ENCODE results near the gene BICDL2.

The BICDL2 gene

DNA sequence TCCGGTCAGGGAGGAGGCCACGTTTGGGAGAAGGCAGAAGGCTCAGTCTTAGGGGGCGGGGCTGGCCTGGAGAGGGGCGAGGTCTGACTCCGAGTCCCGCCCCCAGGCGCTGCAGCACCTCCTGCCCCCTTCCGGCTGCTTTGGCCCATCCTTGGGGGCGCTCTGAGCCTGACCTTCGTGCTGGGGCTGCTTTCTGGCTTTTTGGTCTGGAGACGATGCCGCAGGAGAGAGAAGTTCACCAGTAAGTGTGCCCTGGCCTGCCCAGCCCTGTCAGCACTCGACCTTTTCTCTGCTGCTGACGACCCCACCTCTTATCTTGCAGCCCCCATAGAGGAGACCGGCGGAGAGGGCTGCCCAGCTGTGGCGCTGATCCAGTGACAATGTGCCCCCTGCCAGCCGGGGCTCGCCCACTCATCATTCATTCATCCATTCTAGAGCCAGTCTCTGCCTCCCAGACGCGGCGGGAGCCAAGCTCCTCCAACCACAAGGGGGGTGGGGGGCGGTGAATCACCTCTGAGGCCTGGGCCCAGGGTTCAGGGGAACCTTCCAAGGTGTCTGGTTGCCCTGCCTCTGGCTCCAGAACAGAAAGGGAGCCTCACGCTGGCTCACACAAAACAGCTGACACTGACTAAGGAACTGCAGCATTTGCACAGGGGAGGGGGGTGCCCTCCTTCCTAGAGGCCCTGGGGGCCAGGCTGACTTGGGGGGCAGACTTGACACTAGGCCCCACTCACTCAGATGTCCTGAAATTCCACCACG lies 15.1 kb downstream of the BICDL2 start:
- peak; percentile 90 for DNase-seq (ENCODE audit: low read depth)
- peak overlapping the region; percentile 100 for H3K9ac ChIP-seq (ENCODE audit: low read length)

DNA sequence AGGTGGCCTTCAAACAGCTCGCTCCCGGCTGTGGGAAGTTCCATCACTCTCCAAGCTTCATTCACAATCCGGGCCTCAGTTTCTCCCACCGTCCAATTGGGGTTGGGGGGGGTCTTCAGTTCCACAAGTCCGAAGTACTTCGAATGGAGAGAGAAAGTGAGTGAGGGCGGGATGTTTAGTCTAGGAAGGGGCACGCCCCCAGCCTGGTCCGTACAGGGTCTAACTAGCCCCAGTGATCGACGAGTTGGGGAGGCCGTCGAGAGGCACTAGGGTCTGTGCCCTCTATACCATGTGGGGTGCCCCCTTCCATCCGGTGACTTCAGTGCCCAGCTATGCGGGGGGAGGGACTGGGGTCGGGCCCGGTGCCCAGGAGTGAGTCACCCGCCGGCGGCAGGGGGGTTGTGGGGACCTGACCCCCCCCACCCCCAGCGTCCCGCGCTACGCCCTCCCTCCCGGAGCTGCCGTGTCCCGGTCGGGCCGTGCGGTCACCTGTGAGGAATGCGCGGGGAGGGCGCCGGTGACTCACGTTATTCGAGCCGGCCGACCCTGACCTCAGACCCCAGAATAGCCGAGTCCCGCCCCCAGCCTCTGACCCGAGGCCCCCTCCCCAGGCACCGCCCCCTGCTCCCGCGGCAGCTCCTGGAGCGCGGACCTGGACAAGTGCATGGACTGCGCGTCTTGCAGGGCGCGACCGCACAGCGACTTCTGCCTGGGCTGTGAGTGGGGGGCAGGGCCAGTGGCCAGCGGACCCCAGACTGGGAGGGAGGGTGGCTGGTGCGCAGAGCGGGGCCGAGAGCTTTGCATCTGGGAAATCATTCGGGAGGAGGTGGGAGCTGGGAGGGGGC lies 15.9 kb downstream of the BICDL2 start:
- Histone ChIP-seq H3K9me3 (ENCODE audit: control insufficient read depth, low read length) (no peaks in the 10 kb centered on the region), H3K27me3 (replicated peaks; ENCODE audit: control insufficient read depth, insufficient read depth, low read length) (peaks cover 11% of the 10 kb centered on the region), H3K4me3 (ENCODE audit: low read length) (peak overlapping the region; percentile 96), H3K4me1 (ENCODE audit: control insufficient read depth, insufficient read depth, low read length) (peaks cover 23% of the 10 kb centered on the region), H3K36me3 (ENCODE audit: control insufficient read depth, insufficient read depth, low read length, severe bottlenecking) (peaks cover 2% of the 10 kb centered on the region), H3K9ac (ENCODE audit: low read length) (peak overlapping the region; percentile 100)
- peak; percentile 88 for DNase-seq (ENCODE audit: low read depth)

More for the DNA sequence above, 15.1 kb downstream of the BICDL2 start:
- Histone ChIP-seq H3K4me1 (ENCODE audit: control insufficient read depth, insufficient read depth, low read length) (peaks cover 23% of the 10 kb centered on the region), H3K36me3 (ENCODE audit: control insufficient read depth, insufficient read depth, low read length, severe bottlenecking) (peaks cover 10% of the 10 kb centered on the region), H3K27me3 (replicated peaks; ENCODE audit: control insufficient read depth, insufficient read depth, low read length) (peaks cover 11% of the 10 kb centered on the region), H3K4me3 (ENCODE audit: low read length) (peak overlapping the region; percentile 96), H3K9me3 (ENCODE audit: control insufficient read depth, low read length) (no peaks in the 10 kb centered on the region)

DNA sequence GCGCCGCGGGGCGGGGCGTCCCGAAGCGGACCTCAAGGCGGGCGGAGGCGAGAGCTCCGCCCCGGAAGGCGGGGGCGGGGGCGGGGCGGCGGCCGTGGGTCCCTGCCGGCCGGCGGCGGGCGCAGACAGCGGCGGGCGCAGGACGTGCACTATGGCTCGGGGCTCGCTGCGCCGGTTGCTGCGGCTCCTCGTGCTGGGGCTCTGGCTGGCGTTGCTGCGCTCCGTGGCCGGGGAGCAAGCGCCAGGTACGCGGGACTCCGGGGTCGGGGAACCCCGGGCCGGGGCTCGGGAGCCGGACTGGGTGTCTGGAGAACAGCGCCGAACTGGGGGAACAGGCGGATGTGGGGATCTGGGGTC lies 16.5 kb downstream of the BICDL2 start, which contains the start of gene TNFRSF12A:
TNFRSF12A (plus strand) TSS at position 122 of the 357 bp plus-strand sequence; CDS start at position 152, 30 bp downstream.
- DNase-seq (ENCODE audit: low read depth): peak; percentile 95
- H3K9me3 ChIP-seq (ENCODE audit: control insufficient read depth, low read length): no peaks in the 10 kb centered on the region
- H3K27me3 ChIP-seq (replicated peaks; ENCODE audit: control insufficient read depth, insufficient read depth, low read length): peaks cover 13% of the 10 kb centered on the region
- peaks cover 23% of the 10 kb centered on the region for H3K4me1 ChIP-seq (ENCODE audit: control insufficient read depth, insufficient read depth, low read length)
- H3K36me3 ChIP-seq (ENCODE audit: control insufficient read depth, insufficient read depth, low read length, severe bottlenecking): no peaks in the 10 kb centered on the region
- H3K9ac ChIP-seq (ENCODE audit: low read length): peak within 1 kb of the TSS; percentile 100
- H3K4me3 ChIP-seq (ENCODE audit: low read length): peak within 1 kb of the TSS; percentile 96

DNA sequence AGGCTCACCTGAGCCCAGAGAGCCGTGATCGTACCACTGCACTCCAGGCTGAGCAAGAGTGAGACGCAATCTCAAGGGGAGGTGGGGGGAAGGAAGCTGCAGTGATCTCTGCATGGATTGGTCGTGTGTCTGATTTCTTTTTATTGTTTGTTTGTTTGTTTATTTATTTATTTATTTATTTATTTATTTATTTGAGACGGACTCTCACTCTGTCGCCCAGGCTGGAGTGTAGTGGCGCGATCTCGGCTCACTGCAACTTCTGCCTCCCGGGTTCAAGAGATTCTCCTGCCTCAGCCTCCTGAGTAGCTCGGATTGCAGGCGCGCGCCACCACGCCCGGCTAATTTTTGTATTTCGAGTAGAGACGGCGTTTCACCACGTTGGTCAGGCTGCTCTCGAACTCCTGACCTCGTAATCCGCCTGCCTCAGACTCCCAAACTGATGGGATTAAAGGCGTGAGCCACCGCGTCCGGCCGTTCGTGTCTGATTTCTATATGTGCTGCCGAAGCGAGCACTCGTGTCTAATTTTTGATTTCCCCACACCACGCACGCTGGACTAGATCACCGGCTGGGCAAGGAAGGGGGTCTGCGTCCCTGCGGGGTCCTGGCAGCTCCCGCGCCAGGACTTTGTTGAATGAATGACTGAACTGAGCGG lies 17.0 kb downstream of the BICDL2 start:
- Histone ChIP-seq H3K9ac (ENCODE audit: low read length) (peak overlapping the region; percentile 63), H3K4me3 (ENCODE audit: low read length) (peak overlapping the region; percentile 96), H3K9me3 (ENCODE audit: control insufficient read depth, low read length) (no peaks in the 10 kb centered on the region), H3K4me1 (ENCODE audit: control insufficient read depth, insufficient read depth, low read length) (peaks cover 23% of the 10 kb centered on the region), H3K27me3 (replicated peaks; ENCODE audit: control insufficient read depth, insufficient read depth, low read length) (peaks cover 16% of the 10 kb centered on the region), H3K36me3 (ENCODE audit: control insufficient read depth, insufficient read depth, low read length, severe bottlenecking) (no peaks in the 10 kb centered on the region)
- DNase-seq (ENCODE audit: low read depth): no peak

DNA sequence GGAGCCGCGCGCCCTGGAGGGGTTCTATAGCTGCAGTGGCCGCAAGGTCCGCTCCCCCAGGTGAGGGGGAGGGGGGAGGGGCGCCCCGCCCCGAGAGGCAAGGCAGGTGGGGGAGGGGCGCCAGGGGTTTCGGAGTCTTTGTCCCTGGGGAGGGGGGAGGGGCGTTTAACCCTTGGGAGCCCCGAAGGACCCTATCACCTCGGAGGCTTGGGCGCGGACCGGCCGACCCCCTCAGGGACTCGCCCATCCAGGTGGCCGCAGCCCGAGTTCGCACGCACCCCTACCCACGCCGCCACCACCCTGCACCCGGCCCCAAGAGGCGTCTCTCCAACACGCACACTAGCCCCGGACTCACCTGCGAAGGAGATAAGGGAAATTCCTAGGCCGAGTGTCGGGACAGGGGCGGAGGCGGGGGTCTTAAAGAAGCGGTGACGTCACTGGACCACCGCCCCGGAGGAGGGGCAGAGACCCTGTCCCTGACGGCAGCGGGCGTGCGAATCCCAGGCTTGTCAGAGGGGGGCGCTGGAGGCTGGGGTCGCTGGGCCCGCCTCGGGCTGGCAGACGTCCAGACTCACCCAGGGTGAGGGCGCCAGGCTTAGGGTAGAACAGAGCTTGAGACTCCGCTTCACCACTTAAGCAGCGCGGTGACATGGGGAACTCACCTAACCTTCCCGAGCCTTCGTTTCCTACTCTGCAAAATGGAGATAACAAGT lies 18.8 kb downstream of the BICDL2 start, which contains the start of gene CLDN6:
CLDN6 (minus strand) TSS at position 390 of the 713 bp plus-strand sequence. CDS start 2,162 bp downstream, outside the sequence.
- Histone ChIP-seq H3K9me3 (ENCODE audit: control insufficient read depth, low read length) (no peaks in the 10 kb centered on the region), H3K9ac (ENCODE audit: low read length) (no peak within 1 kb of the TSS), H3K36me3 (ENCODE audit: control insufficient read depth, insufficient read depth, low read length, severe bottlenecking) (no peaks in the 10 kb centered on the region), H3K4me1 (ENCODE audit: control insufficient read depth, insufficient read depth, low read length) (peaks cover 17% of the 10 kb centered on the region), H3K4me3 (ENCODE audit: low read length) (no peak within 1 kb of the TSS), H3K27me3 (replicated peaks; ENCODE audit: control insufficient read depth, insufficient read depth, low read length) (peaks cover 32% of the 10 kb centered on the region)
- DNase-seq (ENCODE audit: low read depth): no peak

DNA sequence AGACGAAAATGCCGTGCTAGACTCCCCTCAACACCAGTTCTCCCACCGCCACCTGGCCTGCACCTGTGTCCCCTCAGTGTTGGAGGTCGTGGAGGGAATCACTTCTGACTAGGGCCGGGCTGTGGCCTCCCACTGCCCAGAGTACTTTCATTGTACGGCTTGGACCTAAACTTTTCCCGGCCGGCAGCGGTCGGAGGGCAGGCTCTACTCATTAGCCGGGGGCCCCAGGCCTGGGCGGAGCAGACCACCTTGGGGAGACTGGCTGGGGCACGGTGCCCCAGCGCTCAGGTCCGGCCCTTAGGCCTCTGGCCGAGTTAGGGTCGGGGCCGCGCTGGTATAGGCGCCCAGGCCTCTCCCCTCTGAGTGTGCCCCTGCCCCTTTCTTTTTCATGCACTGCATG lies 19.4 kb downstream of the BICDL2 start:
- H3K9ac ChIP-seq (ENCODE audit: low read length): no peak overlapping the region
- H3K4me3 ChIP-seq (ENCODE audit: low read length): no peak overlapping the region
- peaks cover 10% of the 10 kb centered on the region for H3K4me1 ChIP-seq (ENCODE audit: control insufficient read depth, insufficient read depth, low read length)
- peaks cover 37% of the 10 kb centered on the region for H3K27me3 ChIP-seq (replicated peaks; ENCODE audit: control insufficient read depth, insufficient read depth, low read length)
- no peaks in the 10 kb centered on the region for H3K9me3 ChIP-seq (ENCODE audit: control insufficient read depth, low read length)
- no peak for DNase-seq (ENCODE audit: low read depth)
- no peaks in the 10 kb centered on the region for H3K36me3 ChIP-seq (ENCODE audit: control insufficient read depth, insufficient read depth, low read length, severe bottlenecking)

DNA sequence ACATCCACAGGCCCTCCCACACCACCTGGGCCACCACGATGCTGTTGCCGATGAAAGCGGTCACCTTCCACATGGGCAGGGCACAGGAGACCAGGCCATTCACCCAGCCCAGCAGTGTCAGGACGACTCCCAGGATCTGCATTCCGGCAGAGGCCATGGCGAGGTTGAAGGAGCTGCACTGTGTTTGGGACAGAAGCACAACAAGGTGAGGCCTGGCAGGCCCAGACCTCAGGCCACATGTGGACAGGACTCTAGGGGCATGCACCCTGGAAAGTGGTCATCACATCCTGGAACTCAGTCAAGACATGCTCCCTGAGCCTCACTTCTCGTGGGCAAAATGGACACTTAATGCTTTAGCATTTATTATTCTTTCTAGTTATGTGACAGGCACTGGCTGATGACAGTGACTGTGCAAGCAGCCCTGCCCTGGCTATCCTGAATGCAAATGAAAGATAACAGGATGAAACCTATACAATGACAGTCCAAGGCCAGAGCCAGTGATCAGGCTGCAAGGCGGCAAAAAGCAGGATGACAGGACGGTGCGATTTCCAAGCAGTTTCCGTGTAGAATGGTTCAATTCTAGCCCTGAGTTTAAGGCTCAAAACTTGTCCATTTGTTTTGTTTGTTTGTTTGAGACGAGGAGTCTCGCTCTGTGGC lies 20.8 kb downstream of the BICDL2 start:
- Histone ChIP-seq H3K4me1 (ENCODE audit: control insufficient read depth, insufficient read depth, low read length) (peaks cover 3% of the 10 kb centered on the region), H3K27me3 (replicated peaks; ENCODE audit: control insufficient read depth, insufficient read depth, low read length) (peaks cover 46% of the 10 kb centered on the region), H3K9me3 (ENCODE audit: control insufficient read depth, low read length) (no peaks in the 10 kb centered on the region), H3K9ac (ENCODE audit: low read length) (no peak overlapping the region), H3K36me3 (ENCODE audit: control insufficient read depth, insufficient read depth, low read length, severe bottlenecking) (no peaks in the 10 kb centered on the region), H3K4me3 (ENCODE audit: low read length) (no peak overlapping the region)
- DNase-seq (ENCODE audit: low read depth): no peak

DNA sequence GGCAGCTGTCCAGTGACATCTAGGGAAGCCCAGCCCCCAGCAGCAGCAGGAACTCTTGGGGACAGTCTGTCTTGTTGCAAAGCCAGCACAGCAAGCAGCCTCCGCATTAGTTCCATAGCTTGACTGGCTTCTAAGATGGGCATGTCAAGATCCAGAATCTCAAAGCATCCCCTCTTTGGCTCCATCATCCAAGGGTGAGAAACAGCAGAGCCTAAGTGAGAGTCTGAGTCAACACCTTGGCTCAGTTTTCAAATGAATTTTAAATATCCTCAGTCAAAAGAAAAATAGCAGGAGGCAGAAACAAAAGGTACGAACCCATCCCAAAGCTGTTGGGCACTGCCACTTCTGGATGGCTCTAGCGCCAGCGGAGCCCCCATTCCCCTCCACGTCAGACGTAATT lies 21.8 kb downstream of the BICDL2 start:
- DNase-seq (ENCODE audit: low read depth): no peak
- Histone ChIP-seq H3K27me3 (replicated peaks; ENCODE audit: control insufficient read depth, insufficient read depth, low read length) (peaks cover 46% of the 10 kb centered on the region), H3K9me3 (ENCODE audit: control insufficient read depth, low read length) (no peaks in the 10 kb centered on the region)

DNA sequence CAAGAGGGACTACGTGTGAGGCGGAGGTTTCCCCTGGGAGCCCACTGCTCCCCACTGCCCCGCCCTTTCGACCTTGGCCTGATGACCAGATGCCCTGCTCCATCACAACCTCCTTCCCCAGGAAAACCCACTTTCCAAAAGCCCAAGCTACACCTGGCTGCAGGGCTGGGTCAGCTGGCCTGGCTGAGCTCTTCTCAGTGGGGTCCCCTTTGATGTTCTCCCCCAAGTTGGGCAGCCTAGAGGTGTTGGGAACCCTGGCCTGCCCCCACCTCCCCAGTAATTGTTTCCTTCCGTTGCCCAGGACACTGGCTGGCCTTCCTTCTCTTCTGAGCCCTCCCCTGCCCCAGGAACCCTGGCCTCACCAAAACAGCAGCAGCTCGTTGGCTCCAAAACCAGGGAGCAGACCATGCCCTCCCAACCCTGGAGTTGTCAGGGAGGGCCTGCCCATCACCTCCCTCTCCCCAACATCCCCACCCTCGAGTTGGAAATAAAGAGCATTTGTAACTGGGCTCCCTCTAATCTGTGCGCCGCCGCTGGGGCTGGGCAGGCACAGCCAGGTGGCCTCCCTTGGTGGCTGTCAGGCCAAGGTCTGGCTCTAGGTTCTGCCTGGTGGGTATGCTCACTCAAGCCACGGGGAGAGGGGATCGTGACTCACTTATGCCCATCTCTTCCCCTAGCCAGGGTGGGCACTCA lies 22.6 kb downstream of the BICDL2 start:
- no peaks in the 10 kb centered on the region for H3K36me3 ChIP-seq (ENCODE audit: control insufficient read depth, insufficient read depth, low read length, severe bottlenecking)
- H3K4me3 ChIP-seq (ENCODE audit: low read length): no peak overlapping the region
- peaks cover 46% of the 10 kb centered on the region for H3K27me3 ChIP-seq (replicated peaks; ENCODE audit: control insufficient read depth, insufficient read depth, low read length)
- DNase-seq (ENCODE audit: low read depth): no peak
- H3K4me1 ChIP-seq (ENCODE audit: control insufficient read depth, insufficient read depth, low read length): no peaks in the 10 kb centered on the region
- H3K9me3 ChIP-seq (ENCODE audit: control insufficient read depth, low read length): no peaks in the 10 kb centered on the region
- no peak overlapping the region for H3K9ac ChIP-seq (ENCODE audit: low read length)

More for the DNA sequence above, 21.8 kb downstream of the BICDL2 start:
- Histone ChIP-seq H3K36me3 (ENCODE audit: control insufficient read depth, insufficient read depth, low read length, severe bottlenecking) (no peaks in the 10 kb centered on the region), H3K9ac (ENCODE audit: low read length) (no peak overlapping the region), H3K4me3 (ENCODE audit: low read length) (no peak overlapping the region), H3K4me1 (ENCODE audit: control insufficient read depth, insufficient read depth, low read length) (peaks cover 2% of the 10 kb centered on the region)

DNA sequence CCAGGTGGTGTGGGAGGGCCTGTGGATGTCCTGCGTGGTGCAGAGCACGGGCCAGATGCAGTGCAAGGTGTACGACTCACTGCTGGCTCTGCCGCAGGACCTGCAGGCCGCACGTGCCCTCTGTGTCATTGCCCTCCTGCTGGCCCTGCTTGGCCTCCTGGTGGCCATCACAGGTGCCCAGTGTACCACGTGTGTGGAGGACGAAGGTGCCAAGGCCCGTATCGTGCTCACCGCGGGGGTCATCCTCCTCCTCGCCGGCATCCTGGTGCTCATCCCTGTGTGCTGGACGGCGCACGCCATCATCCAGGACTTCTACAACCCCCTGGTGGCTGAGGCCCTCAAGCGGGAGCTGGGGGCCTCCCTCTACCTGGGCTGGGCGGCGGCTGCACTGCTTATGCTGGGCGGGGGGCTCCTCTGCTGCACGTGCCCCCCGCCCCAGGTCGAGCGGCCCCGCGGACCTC lies 23.2 kb downstream of the BICDL2 start:
- Histone ChIP-seq H3K27me3 (replicated peaks; ENCODE audit: control insufficient read depth, insufficient read depth, low read length) (peaks cover 49% of the 10 kb centered on the region), H3K9me3 (ENCODE audit: control insufficient read depth, low read length) (no peaks in the 10 kb centered on the region), H3K36me3 (ENCODE audit: control insufficient read depth, insufficient read depth, low read length, severe bottlenecking) (no peaks in the 10 kb centered on the region), H3K4me1 (ENCODE audit: control insufficient read depth, insufficient read depth, low read length) (peaks cover 2% of the 10 kb centered on the region), H3K9ac (ENCODE audit: low read length) (no peak overlapping the region), H3K4me3 (ENCODE audit: low read length) (no peak overlapping the region)
- no peak for DNase-seq (ENCODE audit: low read depth)

Measured in adipocyte (in vitro differentiated cells).